GM19452 (cell line): Measurements from ENCODE around the gene ENAH.
"Not testable (repeated sequence)": the region's sequence is repeated elsewhere in the genome, so short reads cannot be mapped to it uniquely, and the experiment has no call there.

Source experiments
- ATAC-seq: cut with Tn5 transposase; IDR thresholded peaks from one replicate; pipeline ENCODE4 v1.9.1; 2021; ENCODE audit not compliant: unreplicated experiment

ENAH gene

GRCh38 chr1:225652729-225653462, at the start of gene ENAH:
ENAH (minus strand) TSS chr1:225653123; CDS start chr1:225652690, 433 bp downstream.
- peak; percentile 49 for ATAC-seq

GRCh38 chr1:225700889-225701465, 48.1 kb upstream of the ENAH start:
- no peak for ATAC-seq

- ATAC-seq = no peak
These were observed 47.4 kb upstream of the ENAH start for GRCh38 chr1:225700164-225700821.

- no peak for ATAC-seq
These were observed 46.4 kb upstream of the ENAH start for GRCh38 chr1:225699336-225699735.

- not testable (repeated sequence) for ATAC-seq
These were observed 45.3 kb upstream of the ENAH start for GRCh38 chr1:225698194-225698593.

- no peak for ATAC-seq
These were observed 44.5 kb upstream of the ENAH start for GRCh38 chr1:225697428-225697827.

- no peak for ATAC-seq
These were observed 42.8 kb upstream of the ENAH start for GRCh38 chr1:225695578-225696337.

- ATAC-seq = no peak
These were observed 41.3 kb upstream of the ENAH start for GRCh38 chr1:225694151-225694603.

- not testable (repeated sequence) for ATAC-seq
These were observed 40.8 kb upstream of the ENAH start for GRCh38 chr1:225693697-225694096.

- ATAC-seq = no peak
These were observed 40.3 kb upstream of the ENAH start for GRCh38 chr1:225693085-225693696.

- no peak for ATAC-seq
These were observed 39.6 kb upstream of the ENAH start for GRCh38 chr1:225692517-225692879.

- ATAC-seq = no peak
These were observed 39.1 kb upstream of the ENAH start for GRCh38 chr1:225691861-225692516.

GRCh38 chr1:225691377-225691776, 38.5 kb upstream of the ENAH start:
- no peak for ATAC-seq

- ATAC-seq = no peak
These were observed 37.0 kb upstream of the ENAH start for GRCh38 chr1:225689882-225690459.

- ATAC-seq = no peak
These were observed 35.4 kb upstream of the ENAH start for GRCh38 chr1:225688345-225688744.

GRCh38 chr1:225685476-225686176, 32.7 kb upstream of the ENAH start:
- no peak for ATAC-seq

- no peak for ATAC-seq
These were observed 31.8 kb upstream of the ENAH start for GRCh38 chr1:225684741-225685140.

GRCh38 chr1:225681231-225681630, 28.3 kb upstream of the ENAH start:
- ATAC-seq = no peak

- no peak for ATAC-seq
These were observed 25.6 kb upstream of the ENAH start for GRCh38 chr1:225678545-225678944.
